ENCODE data around the gene TMPRSS3.

- no peak for TF ChIP-seq POLR2A (IDR thresholded peaks at IDR 0.05; ENCODE audit: low read depth, low read length)
- no peak for TF ChIP-seq POU2F2 (IDR thresholded peaks at IDR 0.05; ENCODE audit: low read depth, low read length)
- TF ChIP-seq POLR2AphosphoS5 (IDR thresholded peaks at IDR 0.05; ENCODE audit: low read depth, low read length), result no peak
- TF ChIP-seq TAF1 (IDR thresholded peaks at IDR 0.05; ENCODE audit: low read depth, low read length), result no peak
Measured at GRCh38 chr21:42376338-42376982, 19.4 kb downstream of the TMPRSS3 start.
